Ishikawa (cell line): ENCODE data around the gene LBR.

ENCODE experiments used
- CEBPB ChIP-seq: IDR thresholded peaks from 2 replicates; pipeline ENCODE4 v1.6.1; 2012
- CREB1 ChIP-seq: IDR thresholded peaks from 2 replicates; pipeline ENCODE4 v1.6.1; 2012; ENCODE audit warnings: low read depth
- EGR1 ChIP-seq: IDR thresholded peaks from 2 replicates; pipeline ENCODE4 v1.6.1; 2012
- EP300 ChIP-seq: IDR thresholded peaks from 2 replicates; pipeline ENCODE4 v1.6.1; 2012; ENCODE audit warnings: borderline replicate concordance
- FOXM1 ChIP-seq: IDR thresholded peaks from 2 replicates; pipeline ENCODE4 v1.6.1; 2012; ENCODE audit warnings: low read depth, borderline replicate concordance
- NFIC ChIP-seq: IDR thresholded peaks from 2 replicates; pipeline ENCODE4 v1.6.1; 2012
- RAD21 ChIP-seq: IDR thresholded peaks from 2 replicates; pipeline ENCODE4 v1.6.1; 2012; ENCODE audit warnings: low read depth
- TAF1 ChIP-seq: IDR thresholded peaks from 2 replicates; pipeline ENCODE4 v1.6.1; 2012; ENCODE audit warnings: low read depth, mild to moderate bottlenecking
- TCF12 ChIP-seq: IDR thresholded peaks from 2 replicates; pipeline ENCODE4 v1.6.1; 2012; ENCODE audit warnings: low read depth
- YY1 ChIP-seq: IDR thresholded peaks from 2 replicates; pipeline ENCODE4 v1.6.1; 2012; ENCODE audit warnings: low read depth
- ZBTB7A ChIP-seq: IDR thresholded peaks from 2 replicates; pipeline ENCODE4 v1.6.1; 2012; ENCODE audit warnings: low read depth
- TF ChIP-seq, protein P1 (sequence below): IDR thresholded peaks from 2 replicates; pipeline ENCODE4 v1.6.1; 2012; ENCODE audit warnings: low read depth, mild to moderate bottlenecking
- TF ChIP-seq, protein P2 (sequence below): IDR thresholded peaks from 2 replicates; pipeline ENCODE4 v1.6.1; 2012
- TF ChIP-seq, protein P3 (sequence below): IDR thresholded peaks from 2 replicates; pipeline ENCODE4 v1.6.1; 2012

DNA sequence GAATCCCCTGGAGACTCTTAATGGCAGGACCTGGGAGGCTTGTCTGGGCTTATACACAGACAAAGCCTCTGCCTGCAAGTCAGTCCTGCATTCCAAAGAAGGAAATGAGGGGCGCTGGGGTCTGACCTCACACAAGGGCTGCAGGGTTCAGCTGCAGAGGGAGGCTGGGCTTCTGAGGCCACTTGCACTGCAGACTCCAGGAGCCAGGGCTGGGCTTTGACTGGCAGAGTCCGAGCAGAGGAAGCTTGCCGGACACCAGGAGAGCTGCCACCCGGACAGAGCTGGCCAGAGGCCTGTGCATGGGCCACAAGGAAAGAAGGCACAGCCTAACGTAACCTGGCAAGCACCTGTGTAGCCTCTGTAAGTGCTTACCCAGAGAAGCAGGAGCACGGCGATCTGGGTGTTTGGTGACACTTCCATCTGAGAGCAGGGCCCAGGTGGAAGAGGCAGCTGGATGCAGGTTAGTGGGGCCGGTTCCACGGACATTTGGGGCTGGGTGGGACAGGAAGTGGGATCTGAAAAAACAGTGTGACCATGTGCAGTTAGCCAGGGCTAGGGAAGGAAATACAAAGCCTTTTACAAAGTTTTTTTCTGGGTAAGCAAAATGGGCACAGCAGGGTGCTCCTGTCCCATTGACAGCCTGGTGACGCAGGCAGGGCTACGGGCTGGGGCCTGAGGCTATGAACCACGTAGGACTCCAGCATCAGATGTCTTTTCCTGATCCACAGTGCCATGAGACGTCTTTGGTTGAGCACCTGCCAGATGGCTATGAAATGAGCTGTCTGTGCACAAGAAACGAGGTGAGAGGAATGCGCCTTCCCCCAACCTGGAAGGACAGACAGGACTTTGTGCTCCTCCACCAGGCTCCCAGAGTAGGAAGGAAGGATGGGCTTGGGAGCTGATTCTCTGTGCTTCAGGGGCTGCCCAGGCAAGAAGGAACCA lies 37.3 kb upstream of the LBR start:
- TF ChIP-seq YY1 (no peak), RAD21 (no peak), CEBPB (no peak), CREB1 (no peak), EGR1 (no peak), EP300 (peak; percentile 41; the same call in 1 of the 2 replicates), ZBTB7A (no peak), TAF1 (no peak), NFIC (no peak), FOXM1 (no peak), TCF12 (no peak)
- TF ChIP-seq, protein P1, sequence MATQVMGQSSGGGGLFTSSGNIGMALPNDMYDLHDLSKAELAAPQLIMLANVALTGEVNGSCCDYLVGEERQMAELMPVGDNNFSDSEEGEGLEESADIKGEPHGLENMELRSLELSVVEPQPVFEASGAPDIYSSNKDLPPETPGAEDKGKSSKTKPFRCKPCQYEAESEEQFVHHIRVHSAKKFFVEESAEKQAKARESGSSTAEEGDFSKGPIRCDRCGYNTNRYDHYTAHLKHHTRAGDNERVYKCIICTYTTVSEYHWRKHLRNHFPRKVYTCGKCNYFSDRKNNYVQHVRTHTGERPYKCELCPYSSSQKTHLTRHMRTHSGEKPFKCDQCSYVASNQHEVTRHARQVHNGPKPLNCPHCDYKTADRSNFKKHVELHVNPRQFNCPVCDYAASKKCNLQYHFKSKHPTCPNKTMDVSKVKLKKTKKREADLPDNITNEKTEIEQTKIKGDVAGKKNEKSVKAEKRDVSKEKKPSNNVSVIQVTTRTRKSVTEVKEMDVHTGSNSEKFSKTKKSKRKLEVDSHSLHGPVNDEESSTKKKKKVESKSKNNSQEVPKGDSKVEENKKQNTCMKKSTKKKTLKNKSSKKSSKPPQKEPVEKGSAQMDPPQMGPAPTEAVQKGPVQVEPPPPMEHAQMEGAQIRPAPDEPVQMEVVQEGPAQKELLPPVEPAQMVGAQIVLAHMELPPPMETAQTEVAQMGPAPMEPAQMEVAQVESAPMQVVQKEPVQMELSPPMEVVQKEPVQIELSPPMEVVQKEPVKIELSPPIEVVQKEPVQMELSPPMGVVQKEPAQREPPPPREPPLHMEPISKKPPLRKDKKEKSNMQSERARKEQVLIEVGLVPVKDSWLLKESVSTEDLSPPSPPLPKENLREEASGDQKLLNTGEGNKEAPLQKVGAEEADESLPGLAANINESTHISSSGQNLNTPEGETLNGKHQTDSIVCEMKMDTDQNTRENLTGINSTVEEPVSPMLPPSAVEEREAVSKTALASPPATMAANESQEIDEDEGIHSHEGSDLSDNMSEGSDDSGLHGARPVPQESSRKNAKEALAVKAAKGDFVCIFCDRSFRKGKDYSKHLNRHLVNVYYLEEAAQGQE, result no peak
- TF ChIP-seq, protein P2, sequence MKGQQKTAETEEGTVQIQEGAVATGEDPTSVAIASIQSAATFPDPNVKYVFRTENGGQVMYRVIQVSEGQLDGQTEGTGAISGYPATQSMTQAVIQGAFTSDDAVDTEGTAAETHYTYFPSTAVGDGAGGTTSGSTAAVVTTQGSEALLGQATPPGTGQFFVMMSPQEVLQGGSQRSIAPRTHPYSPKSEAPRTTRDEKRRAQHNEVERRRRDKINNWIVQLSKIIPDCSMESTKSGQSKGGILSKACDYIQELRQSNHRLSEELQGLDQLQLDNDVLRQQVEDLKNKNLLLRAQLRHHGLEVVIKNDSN, result no peak
- TF ChIP-seq, protein P3, sequence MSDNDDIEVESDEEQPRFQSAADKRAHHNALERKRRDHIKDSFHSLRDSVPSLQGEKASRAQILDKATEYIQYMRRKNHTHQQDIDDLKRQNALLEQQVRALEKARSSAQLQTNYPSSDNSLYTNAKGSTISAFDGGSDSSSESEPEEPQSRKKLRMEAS, result no peak
